DMS53 treated with DMSO at 0.1 percent for 48 hours (cell line): ENCODE results near the gene ADK.
A peak's percentile ranks its signal among the peaks of the same experiment; 100 is the strongest.

ENCODE experiments used
- DNase-seq: peaks from one replicate; lab custom pipeline; 2025; ENCODE audit not compliant: unreplicated experiment; lab: John Stamatoyannopoulos, UW

Gene ADK

DNA sequence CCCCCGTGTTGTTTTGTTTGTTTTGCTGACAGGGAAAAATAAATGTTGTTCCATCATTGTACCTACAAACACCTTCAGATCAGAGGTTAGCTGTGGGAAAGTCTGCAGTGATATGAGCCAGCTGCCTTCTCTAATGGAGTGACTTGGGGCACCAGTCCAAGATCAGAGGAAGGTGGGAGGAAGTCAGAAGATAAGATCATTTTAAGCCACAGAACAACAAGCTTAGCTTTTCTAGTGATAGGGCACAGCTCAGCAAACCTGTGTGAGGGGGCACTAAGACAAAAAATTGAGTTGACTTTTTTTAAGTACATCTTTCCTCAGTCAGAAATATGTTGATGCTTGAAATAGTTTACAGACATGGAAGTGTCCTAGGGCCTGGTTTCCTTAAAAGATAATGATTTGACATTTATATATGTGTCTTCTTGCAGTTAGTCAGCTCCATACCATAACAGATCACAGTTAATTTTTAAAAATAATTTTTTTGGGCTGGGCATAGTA is 435.1 kb downstream of the ADK start:
- DNase-seq, result no peak

DNA sequence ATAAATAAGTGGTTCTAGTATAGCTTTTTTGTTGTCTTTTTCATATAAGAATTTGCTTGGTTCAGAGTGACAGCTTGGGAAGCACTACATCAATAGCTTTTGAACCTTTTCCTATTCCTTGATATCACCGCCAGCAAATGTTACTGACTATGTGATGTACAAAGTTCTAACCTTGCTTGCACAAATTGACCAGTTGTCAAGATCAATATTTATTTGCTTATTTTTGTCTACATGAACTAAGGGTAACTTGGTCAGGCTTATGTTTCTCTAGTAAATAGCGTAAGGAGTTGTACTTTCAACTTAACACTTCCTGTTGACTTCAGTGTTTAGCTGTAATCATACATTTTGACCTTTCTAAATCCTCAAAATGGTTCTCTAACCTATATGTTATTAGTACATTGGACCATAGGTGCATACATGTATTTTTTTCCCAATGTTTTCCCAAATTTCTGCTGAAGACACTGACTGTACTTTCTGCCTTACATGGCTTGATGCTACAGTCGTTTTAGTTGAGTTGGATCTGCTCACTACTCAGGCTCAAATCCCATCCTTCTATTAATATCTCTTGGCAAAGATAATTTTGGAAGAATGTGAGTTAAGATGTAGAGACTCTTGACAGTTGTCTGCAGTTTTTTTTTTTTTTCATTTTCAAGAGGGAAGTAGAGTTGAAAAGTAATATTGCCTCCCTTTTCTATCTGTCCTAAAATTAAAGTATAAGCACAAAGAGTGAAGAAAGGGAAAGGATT is 436.3 kb downstream of the ADK start:
- DNase-seq, result no peak

DNA sequence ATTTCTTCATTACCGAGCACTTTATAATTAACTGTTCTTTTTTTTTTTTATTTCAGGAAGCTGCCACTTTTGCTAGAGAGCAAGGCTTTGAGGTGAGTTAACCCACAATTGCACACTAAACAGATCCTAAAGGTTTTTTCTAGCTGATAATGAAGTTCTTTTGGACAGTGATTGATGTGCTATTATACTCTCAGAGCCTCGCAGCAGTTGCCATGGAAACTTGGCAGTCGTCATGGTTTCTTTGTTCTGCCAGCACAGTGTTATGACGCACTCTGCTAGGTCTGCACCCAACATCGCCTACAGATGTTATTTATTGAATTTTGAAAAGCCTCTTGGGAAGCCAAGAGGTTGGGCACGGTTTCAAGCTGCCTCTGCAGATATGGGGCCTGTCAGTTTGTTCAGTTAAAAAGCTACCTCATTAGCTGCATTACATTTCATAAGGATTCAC is 438.2 kb downstream of the ADK start:
- DNase-seq, result peak; percentile 98

DNA sequence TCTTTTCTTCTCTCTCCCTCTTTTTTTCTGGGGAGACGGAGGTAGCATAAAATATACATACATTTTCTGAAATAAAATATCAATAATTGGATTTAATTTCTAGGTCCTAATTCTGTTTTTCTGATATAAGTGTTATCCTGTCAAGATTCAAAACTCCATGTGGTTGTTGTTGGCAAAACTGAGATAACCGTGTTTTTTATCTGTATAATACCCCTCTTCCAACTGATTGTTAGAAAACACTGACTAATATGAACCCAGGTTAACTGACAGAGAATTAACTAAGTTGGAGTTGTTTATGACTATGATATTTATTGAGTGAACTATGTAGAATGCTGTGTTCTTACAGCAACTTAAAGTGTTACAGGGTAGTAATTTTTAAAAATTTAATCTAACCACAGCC is 438.8 kb downstream of the ADK start:
- no peak for DNase-seq

DNA sequence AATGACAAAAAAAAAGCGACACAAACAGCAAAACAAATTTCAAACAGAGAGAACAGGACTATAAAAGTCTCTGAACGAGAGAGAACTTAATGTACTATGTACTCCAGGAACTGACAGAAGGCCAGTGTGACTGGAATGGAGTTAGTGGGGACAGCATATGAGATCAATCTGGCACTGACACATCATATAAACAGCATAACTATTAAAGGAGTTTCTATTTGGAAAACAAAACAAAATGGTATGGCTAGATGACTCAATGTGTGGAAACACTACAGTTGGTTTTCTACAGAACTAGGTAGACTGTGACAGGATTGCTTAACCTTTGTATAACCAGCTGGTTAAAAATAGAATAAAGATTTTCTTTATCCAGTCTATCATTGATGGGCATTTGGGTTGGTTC is 442.4 kb downstream of the ADK start:
- peak; percentile 15 for DNase-seq

DNA sequence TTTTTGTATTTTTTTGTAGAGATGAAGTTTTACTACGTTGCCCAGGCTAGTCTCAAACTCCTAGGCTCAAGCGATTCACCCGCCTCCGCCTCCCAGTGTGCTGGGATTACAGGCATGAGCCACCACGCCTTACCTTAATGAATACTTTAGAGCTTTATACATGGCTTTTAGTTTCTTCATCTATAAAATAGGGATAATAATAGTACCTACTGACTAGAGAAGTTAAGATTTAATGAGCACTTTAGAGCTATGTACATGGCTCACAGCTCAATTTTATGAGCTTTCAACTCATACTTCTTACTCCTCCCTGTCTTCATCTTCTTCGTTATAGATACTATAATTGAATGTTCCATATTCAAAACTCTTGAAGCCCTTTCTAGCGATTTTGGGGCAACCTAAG is 445.7 kb downstream of the ADK start:
- no peak for DNase-seq

DNA sequence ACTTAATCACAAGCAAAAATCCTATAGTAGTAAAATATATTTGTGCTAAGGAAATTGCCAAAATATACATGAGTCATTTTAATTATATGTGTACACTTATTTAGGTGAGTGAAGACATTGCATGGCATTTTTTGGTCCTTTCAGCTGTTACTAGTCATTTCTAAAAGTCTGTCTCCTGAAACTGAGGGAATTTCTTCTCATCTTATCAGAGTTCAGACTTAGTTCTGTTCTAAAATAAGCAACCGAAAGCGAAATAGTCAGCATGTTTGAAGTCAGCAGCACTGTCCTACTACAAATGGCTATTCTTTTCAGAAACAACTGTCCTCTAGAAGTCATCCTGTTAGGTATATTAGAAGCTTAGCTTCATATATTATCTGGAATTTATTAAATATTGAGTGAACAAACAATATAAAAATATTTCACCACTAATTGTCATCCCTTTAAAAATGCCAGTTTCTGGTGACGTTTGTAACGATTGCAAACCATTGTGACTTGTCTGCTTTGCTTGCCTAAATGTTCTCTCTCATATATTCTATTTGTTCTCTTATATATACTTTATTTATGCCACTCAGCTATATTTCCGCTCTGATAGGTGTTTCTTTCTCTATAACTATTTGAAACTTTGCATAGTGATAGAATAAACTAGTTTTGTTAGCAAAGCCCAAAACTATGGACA is 448.0 kb downstream of the ADK start:
- no peak for DNase-seq

DNA sequence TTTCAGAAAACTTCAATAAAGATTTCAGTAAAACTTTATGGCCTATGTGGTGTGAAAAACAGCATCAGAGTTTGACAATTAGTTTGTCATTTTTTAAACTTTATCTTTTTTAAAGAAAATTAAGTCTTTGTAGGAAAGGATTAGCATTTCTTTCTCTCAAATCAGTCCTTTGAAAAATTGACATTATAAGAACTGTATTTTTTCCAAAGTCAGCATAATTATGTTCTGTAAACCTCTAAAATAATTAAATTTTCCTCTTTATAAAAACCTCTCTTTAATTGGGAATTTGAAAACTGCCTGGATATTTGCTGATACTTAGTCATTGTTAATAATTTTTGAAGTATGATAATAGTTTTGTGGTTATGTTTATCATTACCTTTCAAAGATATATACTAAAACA is 448.7 kb downstream of the ADK start:
- no peak for DNase-seq

DNA sequence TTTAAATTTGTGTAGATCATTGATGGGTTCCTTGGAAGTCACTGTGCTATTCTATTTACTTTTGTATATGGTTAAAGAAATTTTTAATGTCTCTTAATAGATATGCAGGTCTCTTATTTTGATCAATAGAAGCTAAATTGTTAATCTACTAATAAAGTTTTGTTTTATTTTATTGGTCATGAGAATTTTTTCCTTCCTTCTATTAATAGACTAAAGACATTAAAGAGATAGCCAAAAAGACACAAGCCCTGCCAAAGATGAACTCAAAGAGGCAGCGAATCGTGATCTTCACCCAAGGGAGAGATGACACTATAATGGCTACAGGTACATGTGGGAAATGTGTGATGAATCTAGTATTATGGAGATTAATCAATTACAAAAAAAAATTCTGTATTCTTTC is 449.1 kb downstream of the ADK start:
- DNase-seq, result no peak

DNA sequence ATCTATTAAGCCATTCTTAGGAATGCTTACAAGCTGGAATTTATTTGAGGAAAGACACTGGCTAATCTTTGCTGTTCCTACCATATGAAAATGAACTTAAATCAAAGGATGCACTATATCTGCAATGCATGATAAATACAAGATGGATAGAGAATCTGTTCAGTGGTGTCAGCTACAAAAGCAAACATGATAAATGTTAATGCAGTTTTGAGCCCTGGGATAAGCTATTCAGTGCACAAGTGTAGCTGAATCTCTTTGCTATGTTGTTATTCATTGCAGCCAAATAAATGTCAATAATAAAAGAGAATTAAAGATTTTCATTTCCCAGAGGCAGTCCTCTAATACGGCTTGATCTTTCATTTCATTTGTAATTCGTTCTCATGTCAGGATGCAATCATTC is 451.6 kb downstream of the ADK start:
- no peak for DNase-seq

DNA sequence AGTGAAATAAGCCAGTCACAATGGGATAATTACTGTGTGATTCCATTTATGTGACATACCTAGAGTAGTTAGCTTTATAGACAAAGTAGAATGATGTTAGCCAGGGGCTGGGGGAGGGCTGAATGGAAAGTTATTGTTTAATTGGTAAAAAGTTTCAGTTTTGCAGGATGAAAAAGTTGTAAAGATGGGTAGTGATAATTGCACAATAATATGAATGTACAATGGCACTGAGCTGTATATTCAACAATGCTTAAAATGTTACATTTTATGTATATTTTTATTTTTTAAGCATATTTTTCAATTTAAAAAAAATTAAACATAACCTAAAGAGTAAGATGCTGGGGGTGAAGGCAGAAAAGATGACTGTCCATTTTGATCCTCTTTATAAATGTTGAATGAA is 459.3 kb downstream of the ADK start:
- DNase-seq, result no peak

DNA sequence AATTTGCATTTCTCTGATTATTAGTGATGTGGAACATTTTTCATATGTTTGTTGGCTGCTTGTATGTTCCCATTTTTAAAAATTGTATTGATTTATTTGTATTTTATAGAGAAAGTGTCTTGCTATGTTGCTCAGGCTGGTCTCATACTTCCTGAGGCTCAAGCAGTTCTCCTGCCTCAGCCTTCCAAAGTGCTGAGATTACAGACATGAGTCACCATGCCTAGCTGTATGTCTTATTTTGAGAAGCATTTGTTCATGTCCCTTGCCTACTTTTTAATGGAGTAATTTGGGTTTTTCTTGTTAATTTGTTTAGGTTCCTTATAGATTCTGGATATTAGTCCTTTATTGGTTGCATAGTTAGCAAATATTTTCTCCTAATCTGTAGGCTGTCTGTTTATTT is 461.2 kb downstream of the ADK start:
- no peak for DNase-seq

DNA sequence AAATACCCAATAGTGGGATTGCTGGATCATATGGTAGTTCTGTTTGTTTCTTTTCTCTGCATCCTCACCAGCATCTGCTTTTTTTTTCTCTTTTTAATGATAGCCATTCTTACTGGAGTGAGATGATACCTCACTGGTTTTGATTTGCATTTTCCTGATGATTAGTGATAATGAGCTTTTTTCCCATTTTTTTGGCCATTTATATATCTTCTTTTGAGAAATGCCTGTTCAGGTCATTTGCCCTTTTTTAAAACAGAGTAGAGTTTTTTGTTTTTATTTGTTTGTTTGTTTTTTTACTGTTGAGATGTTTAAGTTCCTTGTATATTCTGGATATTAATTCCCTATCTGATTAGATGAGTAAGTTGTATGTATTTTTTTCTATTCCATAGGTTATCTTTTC is 469.6 kb downstream of the ADK start:
- DNase-seq, result no peak

DNA sequence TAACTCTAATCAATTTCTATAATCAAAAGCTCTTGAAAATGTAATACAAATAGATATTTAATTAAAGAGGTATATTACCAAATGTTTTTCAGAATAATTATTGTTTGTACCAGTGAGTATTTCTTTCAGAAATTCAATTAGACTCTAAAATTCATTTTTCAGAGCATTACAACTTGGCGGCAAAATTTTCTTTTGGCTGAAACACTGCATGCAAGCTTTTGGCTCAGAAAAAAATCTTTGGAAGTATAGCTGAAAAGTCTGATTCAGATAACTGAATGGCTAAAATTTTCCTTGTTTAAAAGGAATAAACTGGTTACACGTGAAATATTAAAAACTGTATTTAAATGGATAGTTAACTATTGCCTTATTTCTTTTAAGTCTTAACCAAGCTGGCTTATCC is 472.8 kb downstream of the ADK start:
- no peak for DNase-seq

DNA sequence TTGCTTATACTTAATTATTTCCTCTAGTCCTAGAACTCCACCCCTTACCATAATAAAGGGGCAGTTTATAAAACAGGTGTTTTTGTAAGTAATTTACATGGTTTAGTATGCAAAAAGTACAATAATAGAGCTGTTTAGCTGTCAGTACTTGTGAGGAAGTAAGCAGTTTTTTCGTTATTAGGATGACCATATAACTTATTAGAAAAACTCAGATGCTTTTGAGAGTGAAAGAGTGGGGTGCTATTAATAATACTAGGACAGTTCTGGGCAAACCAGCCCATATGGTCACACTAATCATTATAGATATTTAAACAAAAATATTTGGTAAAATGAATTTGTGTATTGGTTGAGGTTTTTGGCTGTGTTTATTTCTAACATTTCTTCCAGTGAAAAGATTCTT is 473.5 kb downstream of the ADK start:
- DNase-seq, result no peak

DNA sequence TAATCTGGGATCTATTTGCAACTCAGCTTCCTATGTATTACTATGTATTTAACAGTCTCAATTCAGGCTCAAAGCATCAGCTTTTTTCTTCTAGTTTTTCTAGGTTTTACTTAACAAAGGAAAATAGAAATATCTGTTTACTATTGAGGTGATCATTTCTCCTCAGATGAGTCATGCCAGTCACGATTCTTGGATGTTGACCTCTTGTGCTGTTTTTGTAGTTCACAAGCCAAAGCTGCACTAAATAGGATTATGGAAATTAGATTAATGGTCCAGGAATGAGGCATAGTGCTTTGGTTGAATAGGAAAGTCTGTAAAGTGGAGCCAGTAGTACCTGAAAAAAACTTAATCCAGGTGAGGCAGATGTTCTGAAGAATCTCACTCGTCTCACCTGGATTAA is 477.1 kb downstream of the ADK start:
- no peak for DNase-seq

DNA sequence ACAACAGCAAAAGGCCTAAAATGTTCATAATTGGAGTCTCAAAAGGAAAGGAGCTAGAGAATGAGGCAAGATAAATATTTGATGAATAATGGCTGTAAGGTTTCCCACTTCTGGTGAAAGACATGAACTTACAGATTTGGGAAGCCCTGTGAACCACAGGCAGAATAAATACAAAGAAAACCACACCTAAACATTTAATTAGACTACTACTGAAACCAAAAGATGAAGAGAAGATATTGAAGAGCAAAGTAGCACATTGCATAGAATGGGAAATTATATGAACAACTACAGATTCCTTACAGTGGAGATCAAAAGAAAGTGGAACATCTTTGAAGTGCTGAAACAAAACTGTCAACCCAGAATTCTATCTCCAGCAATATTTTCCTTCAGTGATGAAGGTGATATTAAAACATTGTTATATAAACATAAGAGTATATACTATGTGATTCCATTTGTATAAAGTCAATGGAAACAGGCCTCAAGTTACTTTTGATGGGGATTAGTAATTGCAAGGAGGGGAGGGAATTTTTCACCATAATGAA is 484.0 kb downstream of the ADK start:
- DNase-seq, result no peak

DNA sequence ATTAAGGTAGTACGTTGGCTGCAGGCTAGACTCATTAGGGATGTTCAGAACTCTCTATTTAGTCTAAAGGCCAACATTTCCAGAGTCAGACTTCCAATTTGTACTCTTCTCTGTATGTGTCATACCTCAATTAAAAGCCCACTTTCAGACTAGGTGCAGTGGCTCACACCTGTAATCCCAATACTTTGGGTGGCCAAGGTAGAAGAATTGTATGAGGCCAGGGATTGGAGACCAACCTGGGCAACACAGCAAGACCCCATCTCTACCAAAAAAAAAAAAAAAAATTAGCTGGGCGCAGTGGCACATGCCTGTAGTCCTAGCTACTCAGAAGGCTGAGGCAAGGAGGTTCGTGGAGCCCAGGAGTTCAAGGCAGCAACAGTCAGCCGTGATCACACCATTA is 484.6 kb downstream of the ADK start:
- DNase-seq, result no peak

DNA sequence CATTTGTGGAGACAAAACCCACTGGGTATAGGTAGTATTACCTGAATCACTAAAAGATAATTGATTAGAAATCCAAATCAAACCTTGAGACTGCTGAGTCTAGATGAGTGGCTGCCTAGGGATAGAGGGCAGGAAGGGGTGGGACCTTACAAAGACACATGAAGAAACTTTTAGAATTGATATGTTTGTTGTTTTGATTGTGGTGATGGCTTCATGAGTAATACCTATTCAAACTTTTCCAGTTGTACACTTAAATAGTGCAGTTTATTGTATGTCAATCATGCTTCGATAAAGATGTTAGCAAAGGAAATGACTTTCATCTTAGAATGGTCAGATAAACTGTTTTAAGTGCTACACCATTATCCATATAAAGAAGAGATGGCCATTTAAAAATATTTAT is 486.7 kb downstream of the ADK start:
- DNase-seq, result no peak

DNA sequence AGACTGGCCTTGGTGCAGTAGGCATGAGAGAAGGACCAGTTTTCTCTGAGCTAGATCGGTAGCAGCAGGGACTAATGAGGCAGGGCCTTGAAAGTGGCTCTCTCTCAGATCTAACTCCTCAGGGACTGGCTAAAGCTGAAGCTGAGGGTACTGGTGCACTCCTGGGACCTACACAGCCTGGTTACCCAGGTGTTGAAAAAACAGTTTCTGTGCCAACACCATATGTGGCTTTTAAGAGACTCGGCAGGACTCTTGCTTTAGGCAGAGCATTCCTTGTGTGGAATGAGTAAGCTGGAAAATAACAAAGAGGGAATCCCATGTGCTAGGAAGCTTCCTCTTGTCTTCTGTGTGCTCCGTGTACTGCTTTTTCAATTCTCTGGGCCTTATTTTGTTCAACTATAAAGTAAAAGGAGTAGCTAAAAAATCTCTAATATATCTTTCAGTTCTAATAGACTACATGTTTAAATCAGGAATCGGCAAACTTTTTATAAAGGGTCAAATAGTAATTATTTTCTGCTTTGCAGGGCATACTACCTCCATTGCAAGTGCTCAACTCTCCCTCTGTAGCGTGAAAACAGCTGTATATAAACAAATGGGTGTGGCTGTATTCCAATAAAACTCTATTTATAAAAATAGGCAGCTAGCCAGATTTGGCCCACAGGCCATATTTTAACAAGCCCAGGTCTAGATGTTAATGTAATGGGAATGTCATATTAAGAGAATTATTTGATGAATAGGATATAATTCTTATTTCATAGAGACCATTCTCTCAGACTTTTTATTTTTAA is 489.3 kb downstream of the ADK start:
- no peak for DNase-seq

DNA sequence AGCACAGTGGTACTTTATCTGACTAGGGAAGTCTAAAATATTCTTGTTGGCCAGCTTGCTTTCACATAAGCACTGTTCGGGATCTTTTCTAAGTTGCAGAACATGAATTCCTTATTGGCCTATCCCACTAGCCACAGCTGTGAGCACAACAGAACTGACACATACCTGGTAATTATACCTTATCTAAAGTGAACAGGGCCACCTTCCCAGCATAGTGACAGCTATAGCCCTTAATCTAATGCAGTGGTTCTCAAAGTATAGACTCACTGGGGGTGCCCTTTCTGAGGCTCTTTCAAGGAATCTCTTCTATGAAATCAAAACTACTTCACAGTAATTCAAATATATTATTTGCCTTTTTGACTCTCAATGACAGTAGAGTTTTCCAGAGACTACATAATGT is 490.6 kb downstream of the ADK start:
- no peak for DNase-seq
